ENCODE results near the gene CDH4. TPM values are rescaled to one million over a fixed set of nuclear protein-coding genes. Genes with fewer than 3 reads are reported as not detected.

The CDH4 gene
- total RNA-seq, 4 donors from 2014 or later: under 0.01 to 0.56 (median 0.19) TPM; not detected in 1

DNA sequence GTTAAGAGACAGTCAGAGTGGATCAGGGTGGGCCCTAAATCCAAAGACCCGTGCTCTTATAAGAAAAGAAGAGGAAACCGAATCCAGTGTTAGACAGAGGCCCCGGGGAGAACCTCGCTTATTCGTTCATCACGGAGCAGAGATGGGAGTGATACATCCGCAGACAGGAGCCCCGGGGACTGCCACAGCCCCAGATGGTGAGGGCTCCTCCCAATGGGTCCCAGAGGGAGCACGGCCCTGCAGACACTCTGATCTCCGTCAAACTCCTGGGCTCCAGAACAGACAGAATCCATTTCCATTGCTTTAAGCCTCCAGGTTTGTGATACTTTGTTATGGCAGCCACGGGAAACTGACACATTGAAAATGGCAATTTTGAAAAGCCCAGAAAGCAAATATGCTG lies 47.0 kb downstream of the CDH4 start:
- DNase-seq (ENCODE audit: low spot score) (no peak), ATAC-seq (ENCODE audit: low FRiP score) (no peak)
- TF ChIP-seq, protein P1, sequence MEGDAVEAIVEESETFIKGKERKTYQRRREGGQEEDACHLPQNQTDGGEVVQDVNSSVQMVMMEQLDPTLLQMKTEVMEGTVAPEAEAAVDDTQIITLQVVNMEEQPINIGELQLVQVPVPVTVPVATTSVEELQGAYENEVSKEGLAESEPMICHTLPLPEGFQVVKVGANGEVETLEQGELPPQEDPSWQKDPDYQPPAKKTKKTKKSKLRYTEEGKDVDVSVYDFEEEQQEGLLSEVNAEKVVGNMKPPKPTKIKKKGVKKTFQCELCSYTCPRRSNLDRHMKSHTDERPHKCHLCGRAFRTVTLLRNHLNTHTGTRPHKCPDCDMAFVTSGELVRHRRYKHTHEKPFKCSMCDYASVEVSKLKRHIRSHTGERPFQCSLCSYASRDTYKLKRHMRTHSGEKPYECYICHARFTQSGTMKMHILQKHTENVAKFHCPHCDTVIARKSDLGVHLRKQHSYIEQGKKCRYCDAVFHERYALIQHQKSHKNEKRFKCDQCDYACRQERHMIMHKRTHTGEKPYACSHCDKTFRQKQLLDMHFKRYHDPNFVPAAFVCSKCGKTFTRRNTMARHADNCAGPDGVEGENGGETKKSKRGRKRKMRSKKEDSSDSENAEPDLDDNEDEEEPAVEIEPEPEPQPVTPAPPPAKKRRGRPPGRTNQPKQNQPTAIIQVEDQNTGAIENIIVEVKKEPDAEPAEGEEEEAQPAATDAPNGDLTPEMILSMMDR (IDR thresholded peaks at IDR 0.05): no peak

DNA sequence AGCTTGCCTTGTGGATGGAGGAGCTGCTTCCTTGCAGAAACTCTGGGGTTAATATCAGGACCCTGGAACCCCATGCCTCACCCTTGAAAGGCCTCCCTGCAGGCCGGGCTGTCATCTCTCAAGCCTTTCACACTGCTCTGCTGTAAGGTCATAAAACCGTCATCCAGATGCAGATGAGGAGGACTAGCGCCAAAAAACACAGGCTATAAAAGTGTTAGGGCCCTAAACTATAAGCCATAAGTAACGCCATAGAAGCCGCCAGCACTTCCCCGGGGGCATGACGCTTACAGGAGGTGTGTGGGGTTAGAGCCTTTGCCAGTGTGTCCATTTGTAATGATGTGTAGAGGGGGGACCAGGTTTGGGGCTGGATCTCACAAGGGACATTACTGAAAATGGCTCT lies 47.6 kb downstream of the CDH4 start:
- DNase-seq (ENCODE audit: low spot score) (no peak), ATAC-seq (ENCODE audit: low FRiP score) (no peak)
- TF ChIP-seq, protein P1 (IDR thresholded peaks at IDR 0.05): no peak

DNA sequence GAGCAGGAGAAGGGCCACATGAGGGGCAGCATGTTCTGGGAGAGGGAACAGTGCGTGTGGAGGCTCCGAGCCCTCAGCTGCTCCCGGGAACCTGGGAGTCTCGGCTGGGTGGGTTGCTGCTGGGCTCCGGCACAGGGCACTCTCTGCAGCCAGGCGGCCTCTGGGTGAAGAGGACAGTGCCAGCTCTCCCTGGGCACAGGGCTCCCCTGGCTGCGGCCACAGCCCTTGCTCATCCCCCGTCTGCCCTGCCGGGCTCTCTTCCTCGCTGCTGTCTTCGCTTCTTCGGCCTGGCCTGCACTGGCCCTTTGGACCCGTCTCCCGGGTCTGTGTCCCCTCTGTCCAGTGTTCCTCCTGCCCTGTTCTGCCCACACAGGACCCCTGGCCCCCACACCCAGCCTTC lies 48.2 kb downstream of the CDH4 start:
- no peak for DNase-seq (ENCODE audit: low spot score)
- no peak for ATAC-seq (ENCODE audit: low FRiP score)
- TF ChIP-seq, protein P1 (IDR thresholded peaks at IDR 0.05): no peak

DNA sequence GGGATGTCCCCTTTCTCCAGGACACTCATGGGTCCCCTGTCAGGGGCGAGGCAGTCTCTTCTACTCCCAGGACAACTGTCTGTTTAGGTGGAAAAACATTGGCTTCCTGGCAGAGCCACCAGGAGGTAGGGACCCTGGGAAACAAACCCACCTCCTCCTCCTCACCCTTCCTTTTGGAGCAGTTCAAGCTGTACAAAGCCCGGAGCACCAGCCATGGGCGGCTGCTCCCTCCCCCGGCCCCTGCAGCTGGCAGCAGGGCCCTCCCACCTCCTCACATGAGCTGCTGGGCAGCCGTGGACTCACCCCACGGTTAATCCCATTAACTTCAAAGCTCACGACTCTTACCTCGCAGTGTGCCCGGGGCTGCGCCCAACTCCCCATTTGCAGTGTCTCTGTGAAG lies 48.6 kb downstream of the CDH4 start:
- ATAC-seq (ENCODE audit: low FRiP score): no peak
- TF ChIP-seq, protein P1 (IDR thresholded peaks at IDR 0.05): no peak
- no peak for DNase-seq (ENCODE audit: low spot score)

DNA sequence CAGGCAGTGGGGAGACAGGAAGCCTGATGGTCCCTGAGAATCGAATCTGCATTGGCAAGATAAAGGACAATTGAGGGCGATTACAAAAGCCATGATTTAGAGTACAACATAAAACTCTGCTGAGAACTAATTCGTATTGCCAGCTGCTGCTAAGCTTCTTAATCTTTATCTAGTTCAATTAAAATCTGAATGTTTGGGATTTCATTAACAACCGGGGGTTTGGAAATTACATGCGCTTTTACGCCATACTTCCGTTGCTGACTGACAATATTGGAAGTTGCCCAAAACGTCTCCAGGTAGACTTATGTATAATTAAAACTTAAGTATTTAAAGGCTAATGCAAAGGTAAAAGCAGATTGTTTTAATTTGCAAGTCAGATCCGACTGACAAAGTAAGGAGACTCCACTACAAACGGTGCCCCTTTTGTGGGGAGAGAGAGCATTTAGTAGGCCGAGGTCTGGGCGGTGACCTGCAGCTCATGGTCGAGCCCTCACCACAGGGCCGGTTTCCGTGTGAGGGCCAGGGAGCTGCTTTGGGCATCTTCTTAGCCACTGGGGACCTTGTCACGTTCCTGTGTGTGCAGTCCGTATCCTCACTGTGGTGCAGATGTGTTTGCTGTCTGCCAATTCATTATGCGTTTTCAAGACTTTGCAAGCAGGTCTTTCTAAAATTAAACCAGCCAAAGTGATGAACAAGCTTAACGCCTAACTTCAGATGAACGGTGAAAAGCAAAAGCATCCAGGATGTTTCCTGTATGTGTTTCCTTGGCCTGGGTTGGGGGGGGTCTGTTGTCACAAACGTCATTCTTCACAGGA lies 49.9 kb downstream of the CDH4 start:
- no peak for ATAC-seq (ENCODE audit: low FRiP score)
- no peak for DNase-seq (ENCODE audit: low spot score)

DNA sequence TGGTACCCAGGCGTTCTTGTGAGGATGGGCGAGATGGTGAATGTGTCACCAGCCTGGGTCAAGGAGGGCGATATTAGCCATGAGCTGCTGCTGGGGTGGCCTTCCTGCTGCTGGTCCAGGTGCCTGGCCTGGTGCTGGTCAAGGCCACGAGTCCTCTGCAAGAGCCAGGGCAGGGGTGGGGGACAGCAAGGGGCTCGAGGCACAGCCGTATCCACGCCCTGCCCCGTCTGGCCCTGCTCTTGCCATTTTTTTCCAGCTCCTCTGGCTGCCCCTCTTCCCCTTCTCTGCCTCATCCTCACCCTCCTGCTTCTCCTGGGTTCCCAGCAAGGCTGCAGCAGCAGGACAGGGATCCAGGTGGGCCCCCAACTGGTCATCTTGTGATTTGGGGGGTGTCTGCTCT lies 51.2 kb downstream of the CDH4 start:
- DNase-seq (ENCODE audit: low spot score): no peak
- no peak for ATAC-seq (ENCODE audit: low FRiP score)
- TF ChIP-seq, protein P1 (IDR thresholded peaks at IDR 0.05): no peak

More for the DNA sequence above, 49.9 kb downstream of the CDH4 start:
- TF ChIP-seq, protein P1 (IDR thresholded peaks at IDR 0.05): no peak

DNA sequence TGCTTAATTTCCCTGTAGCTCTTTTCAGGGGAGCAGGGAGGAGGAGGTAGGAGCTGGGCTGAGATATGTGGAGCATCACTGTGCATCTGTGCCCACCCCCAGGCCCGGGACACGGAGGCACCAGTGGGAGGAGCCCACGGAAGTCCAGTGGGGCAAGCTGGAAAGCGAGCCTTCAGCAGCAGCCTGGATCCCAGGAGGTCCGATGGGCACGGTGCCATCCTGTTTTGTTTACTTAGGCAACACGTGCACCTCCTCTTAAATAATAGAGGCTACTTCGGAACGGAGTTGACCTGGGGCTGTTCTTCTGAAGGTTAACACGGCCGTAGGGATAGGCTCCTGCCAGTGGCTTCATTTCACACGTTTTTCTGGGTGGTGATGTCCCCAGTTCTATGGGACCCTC lies 51.6 kb downstream of the CDH4 start:
- no peak for DNase-seq (ENCODE audit: low spot score)
- no peak for ATAC-seq (ENCODE audit: low FRiP score)
- TF ChIP-seq, protein P1 (IDR thresholded peaks at IDR 0.05): no peak
